ENCODE data around the gene VAMP4.
"Not testable (repeated sequence)": the region's sequence is repeated elsewhere in the genome, so short reads cannot be mapped to it uniquely, and the experiment has no call there.

Gene VAMP4

DNA sequence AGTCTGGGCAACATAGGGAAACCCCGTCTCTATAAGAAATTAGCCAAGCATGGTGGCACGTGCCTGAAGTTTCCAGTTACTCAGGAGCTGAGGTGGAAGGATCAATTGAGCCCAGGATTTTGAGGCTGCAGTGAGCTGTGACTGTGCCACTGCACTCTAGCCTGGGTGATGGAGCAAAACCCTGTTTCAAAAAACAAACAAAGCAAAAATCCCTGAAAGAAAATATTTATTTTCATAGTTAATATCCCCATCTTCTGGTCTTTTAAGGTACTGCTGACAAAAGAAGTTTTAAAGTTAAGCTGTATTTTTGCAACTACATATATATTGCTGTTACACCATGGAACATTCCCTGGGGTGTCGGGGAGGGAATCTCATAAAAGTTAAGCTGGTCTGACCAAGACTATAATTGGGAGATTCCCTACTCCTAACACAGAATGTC lies 26.0 kb downstream of the VAMP4 start:
- H3K4me3 Mint-ChIP-seq: no peak overlapping the region
- ATAC-seq (replicated peaks; ENCODE audit: extremely low read depth, poor library complexity, severe bottlenecking): no peak
- no peaks in the 10 kb centered on the region for H3K36me3 Mint-ChIP-seq (ENCODE audit: insufficient read depth)
- no peaks in the 10 kb centered on the region for H3K9me3 Mint-ChIP-seq
- no peak overlapping the region for H3K27ac Mint-ChIP-seq (ENCODE audit: low read depth)
- H3K4me1 Mint-ChIP-seq: peaks cover 14% of the 10 kb centered on the region
- no peaks in the 10 kb centered on the region for H3K27me3 Mint-ChIP-seq
- no peak for DNase-seq (ENCODE audit: low spot score in 2 of 2)

DNA sequence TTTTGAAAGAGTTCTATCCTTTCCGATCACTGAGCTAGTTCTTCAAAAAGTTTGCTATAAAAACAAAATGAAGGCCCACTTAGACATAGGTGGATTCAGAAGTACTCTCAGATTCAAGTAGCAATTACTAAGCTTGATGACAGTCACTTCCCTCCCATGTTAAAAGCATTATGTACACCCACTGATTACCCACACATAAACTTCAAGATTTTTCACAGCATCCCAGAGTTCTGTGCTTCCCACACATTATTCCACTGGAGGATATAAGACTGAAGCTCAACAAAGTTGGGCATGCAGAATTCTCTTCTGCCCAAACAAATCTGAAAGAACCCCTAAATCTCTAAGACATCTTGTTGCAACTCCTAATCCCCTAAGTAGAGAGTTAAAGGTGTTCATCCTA lies 29.5 kb downstream of the VAMP4 start:
- no peak overlapping the region for H3K27ac Mint-ChIP-seq (ENCODE audit: low read depth)
- no peak overlapping the region for H3K4me3 Mint-ChIP-seq
- H3K36me3 Mint-ChIP-seq (ENCODE audit: insufficient read depth): peaks cover 14% of the 10 kb centered on the region
- peaks cover 5% of the 10 kb centered on the region for H3K4me1 Mint-ChIP-seq
- no peaks in the 10 kb centered on the region for H3K27me3 Mint-ChIP-seq
- DNase-seq (ENCODE audit: low spot score in 2 of 2) (no peak), ATAC-seq (replicated peaks; ENCODE audit: extremely low read depth, poor library complexity, severe bottlenecking) (no peak)
- H3K9me3 Mint-ChIP-seq: no peaks in the 10 kb centered on the region

DNA sequence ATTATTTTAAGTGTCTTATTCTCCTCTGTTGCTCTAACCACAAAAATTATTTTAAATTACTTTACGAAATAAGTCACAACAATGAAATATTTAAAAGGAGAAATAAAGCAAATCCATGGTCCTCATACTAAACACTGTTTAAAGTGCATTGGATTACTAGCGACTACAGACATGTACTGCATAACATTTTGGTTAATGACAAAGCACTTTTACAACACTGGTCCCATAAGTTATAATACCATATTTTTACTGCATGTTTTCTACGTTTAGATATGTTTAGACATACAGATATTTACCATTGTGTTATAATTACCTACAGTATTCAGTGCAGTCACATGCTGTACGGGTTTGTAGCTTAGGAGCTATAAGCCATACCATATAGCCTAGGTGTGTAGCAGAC lies 30.2 kb downstream of the VAMP4 start:
- DNase-seq (ENCODE audit: low spot score in 2 of 2): no peak
- Mint-ChIP-seq H3K9me3 (no peaks in the 10 kb centered on the region), H3K4me1 (peaks cover 5% of the 10 kb centered on the region), H3K4me3 (no peak overlapping the region), H3K27ac (ENCODE audit: low read depth) (no peak overlapping the region), H3K27me3 (no peaks in the 10 kb centered on the region), H3K36me3 (ENCODE audit: insufficient read depth) (peaks cover 19% of the 10 kb centered on the region)
- no peak for ATAC-seq (replicated peaks; ENCODE audit: extremely low read depth, poor library complexity, severe bottlenecking)

DNA sequence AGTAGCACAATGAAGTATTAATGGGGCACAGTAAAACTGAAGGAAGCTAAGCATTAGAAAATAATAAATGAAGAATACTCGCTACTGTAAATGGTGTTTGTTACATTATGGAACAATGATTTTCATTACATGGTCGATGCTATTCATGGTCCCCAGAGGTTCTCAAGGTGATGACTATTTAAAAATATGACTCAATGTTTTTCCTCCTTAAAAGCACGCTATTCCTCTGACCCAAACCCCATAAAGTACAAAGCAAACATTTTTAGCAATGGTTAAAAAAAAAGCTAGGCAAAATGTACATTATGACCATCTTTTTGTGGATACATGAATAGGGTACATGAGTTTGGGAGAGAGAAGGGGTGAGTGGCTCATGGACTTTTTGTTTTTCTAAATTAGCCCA lies 34.3 kb downstream of the VAMP4 start:
- peaks cover 26% of the 10 kb centered on the region for H3K36me3 Mint-ChIP-seq (ENCODE audit: insufficient read depth)
- no peak for DNase-seq (ENCODE audit: low spot score in 2 of 2)

GRCh38 chr1:171702598-171702997 lies 39.3 kb downstream of the VAMP4 start:
- no peaks in the 10 kb centered on the region for H3K27me3 Mint-ChIP-seq
- no peak for ATAC-seq (replicated peaks; ENCODE audit: extremely low read depth, poor library complexity, severe bottlenecking)
- H3K4me1 Mint-ChIP-seq: no peaks in the 10 kb centered on the region
- DNase-seq (ENCODE audit: low spot score in 2 of 2): no peak
- no peak overlapping the region for H3K27ac Mint-ChIP-seq (ENCODE audit: low read depth)
- peaks cover under 1% of the 10 kb centered on the region for H3K9me3 Mint-ChIP-seq
- peaks cover 22% of the 10 kb centered on the region for H3K36me3 Mint-ChIP-seq (ENCODE audit: insufficient read depth)
- no peak overlapping the region for H3K4me3 Mint-ChIP-seq

More for the DNA sequence above, 34.3 kb downstream of the VAMP4 start:
- Mint-ChIP-seq H3K4me3 (no peak overlapping the region), H3K9me3 (no peaks in the 10 kb centered on the region), H3K4me1 (no peaks in the 10 kb centered on the region), H3K27ac (ENCODE audit: low read depth) (no peak overlapping the region), H3K27me3 (no peaks in the 10 kb centered on the region)
- ATAC-seq (replicated peaks; ENCODE audit: extremely low read depth, poor library complexity, severe bottlenecking): no peak

GRCh38 chr1:171699531-171699930 lies 42.3 kb downstream of the VAMP4 start:
- no peaks in the 10 kb centered on the region for H3K27me3 Mint-ChIP-seq
- H3K27ac Mint-ChIP-seq (ENCODE audit: low read depth): no peak overlapping the region
- H3K36me3 Mint-ChIP-seq (ENCODE audit: insufficient read depth): peaks cover 11% of the 10 kb centered on the region
- H3K4me1 Mint-ChIP-seq: no peaks in the 10 kb centered on the region
- ATAC-seq (replicated peaks; ENCODE audit: extremely low read depth, poor library complexity, severe bottlenecking) (no peak), DNase-seq (ENCODE audit: low spot score in 2 of 2) (no peak)
- H3K9me3 Mint-ChIP-seq: peaks cover 18% of the 10 kb centered on the region
- no peak overlapping the region for H3K4me3 Mint-ChIP-seq

DNA sequence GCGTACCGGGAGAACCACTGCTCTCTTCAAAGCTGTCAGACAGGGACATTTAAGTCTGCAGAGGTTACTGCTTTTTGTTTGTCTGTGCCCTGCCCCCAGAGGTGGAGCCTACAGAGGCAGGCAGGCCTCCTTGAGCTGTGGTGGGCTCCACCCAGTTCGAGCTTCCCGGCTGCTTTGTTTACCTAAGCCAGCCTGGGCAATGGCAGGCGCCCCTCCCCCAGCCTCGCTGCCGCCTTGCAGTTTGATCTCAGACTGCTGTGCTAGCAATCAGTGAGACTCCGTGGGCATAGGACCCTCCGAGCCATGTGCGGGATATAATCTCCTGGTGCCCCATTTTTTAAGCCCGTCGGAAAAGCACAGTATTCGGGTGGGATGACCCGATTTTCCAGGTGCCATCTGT lies 46.1 kb downstream of the VAMP4 start:
- H3K4me1 Mint-ChIP-seq; H3K27ac Mint-ChIP-seq (ENCODE audit: low read depth); H3K27me3 Mint-ChIP-seq; H3K36me3 Mint-ChIP-seq (ENCODE audit: insufficient read depth); DNase-seq (ENCODE audit: low spot score in 2 of 2); ATAC-seq (replicated peaks; ENCODE audit: extremely low read depth, poor library complexity, severe bottlenecking); H3K4me3 Mint-ChIP-seq: not testable (repeated sequence)
- peaks cover 23% of the 10 kb centered on the region for H3K9me3 Mint-ChIP-seq

DNA sequence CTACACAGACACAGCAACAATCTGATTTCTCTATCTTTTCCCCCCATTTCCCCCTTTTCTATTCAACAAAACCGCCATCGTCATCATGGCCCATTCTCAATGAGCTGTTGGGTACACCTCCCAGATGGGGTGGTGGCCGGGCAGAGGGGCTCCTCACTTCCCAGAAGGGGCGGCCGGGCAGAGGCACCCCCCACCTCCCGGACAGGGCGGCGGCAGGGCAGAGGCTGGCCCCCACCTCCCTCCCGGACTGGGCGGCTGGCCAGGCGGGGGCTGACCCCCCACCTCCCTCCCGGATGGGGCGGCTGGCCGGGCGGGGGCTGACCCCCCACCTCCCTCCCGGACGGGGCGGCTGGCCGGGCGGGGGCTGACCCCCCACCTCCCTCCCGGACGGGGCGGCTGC lies 48.3 kb downstream of the VAMP4 start:
- not testable (repeated sequence) for H3K27ac Mint-ChIP-seq (ENCODE audit: low read depth); DNase-seq (ENCODE audit: low spot score in 2 of 2); H3K4me1 Mint-ChIP-seq; H3K27me3 Mint-ChIP-seq; ATAC-seq (replicated peaks; ENCODE audit: extremely low read depth, poor library complexity, severe bottlenecking); H3K4me3 Mint-ChIP-seq; H3K36me3 Mint-ChIP-seq (ENCODE audit: insufficient read depth)
- peaks cover 25% of the 10 kb centered on the region for H3K9me3 Mint-ChIP-seq

- no peak for DNase-seq (ENCODE audit: low spot score in 2 of 2)
- no peak overlapping the region for H3K27ac Mint-ChIP-seq (ENCODE audit: low read depth)
- peaks cover 13% of the 10 kb centered on the region for H3K9me3 Mint-ChIP-seq
- H3K4me1 Mint-ChIP-seq: no peaks in the 10 kb centered on the region
- H3K4me3 Mint-ChIP-seq: no peak overlapping the region
- no peak for ATAC-seq (replicated peaks; ENCODE audit: extremely low read depth, poor library complexity, severe bottlenecking)
- no peaks in the 10 kb centered on the region for H3K36me3 Mint-ChIP-seq (ENCODE audit: insufficient read depth)
- H3K27me3 Mint-ChIP-seq: peaks cover 13% of the 10 kb centered on the region
These were observed 58.0 kb downstream of the VAMP4 start for GRCh38 chr1:171683870-171684269.

GRCh38 chr1:171680339-171680738 lies 61.5 kb downstream of the VAMP4 start:
- no peak overlapping the region for H3K4me3 Mint-ChIP-seq
- H3K27me3 Mint-ChIP-seq: peaks cover 31% of the 10 kb centered on the region
- H3K36me3 Mint-ChIP-seq (ENCODE audit: insufficient read depth): peaks cover 1% of the 10 kb centered on the region
- no peaks in the 10 kb centered on the region for H3K4me1 Mint-ChIP-seq
- no peaks in the 10 kb centered on the region for H3K9me3 Mint-ChIP-seq
- DNase-seq (ENCODE audit: low spot score in 2 of 2): no peak
- H3K27ac Mint-ChIP-seq (ENCODE audit: low read depth): no peak overlapping the region
- no peak for ATAC-seq (replicated peaks; ENCODE audit: extremely low read depth, poor library complexity, severe bottlenecking)

DNA sequence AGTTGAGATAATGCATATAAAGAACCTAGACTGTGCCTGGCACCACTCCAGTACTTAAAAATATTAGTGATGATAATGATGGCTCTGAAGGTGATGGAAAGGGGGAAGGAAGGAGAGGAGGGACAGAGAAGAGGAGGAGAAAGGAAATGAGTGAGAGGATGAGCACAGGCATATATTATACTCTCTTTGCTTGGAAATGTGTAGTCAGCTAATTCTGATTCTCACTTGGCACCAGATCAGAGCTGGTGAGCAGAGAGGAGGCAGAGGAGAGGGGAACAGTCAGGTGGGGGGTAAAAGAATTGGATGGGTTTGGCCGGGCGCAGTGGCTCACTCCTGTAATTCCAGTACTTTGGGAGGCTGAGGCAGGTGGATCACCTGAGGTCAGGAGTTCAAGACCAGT lies 65.0 kb downstream of the VAMP4 start:
- no peak for ATAC-seq (replicated peaks; ENCODE audit: extremely low read depth, poor library complexity, severe bottlenecking)
- H3K27me3 Mint-ChIP-seq: peaks cover 18% of the 10 kb centered on the region
- DNase-seq (ENCODE audit: low spot score in 2 of 2): no peak
- H3K36me3 Mint-ChIP-seq (ENCODE audit: insufficient read depth): peaks cover 1% of the 10 kb centered on the region
- H3K4me3 Mint-ChIP-seq: no peak overlapping the region
- H3K9me3 Mint-ChIP-seq: no peaks in the 10 kb centered on the region
- H3K27ac Mint-ChIP-seq (ENCODE audit: low read depth): no peak overlapping the region
- H3K4me1 Mint-ChIP-seq: no peaks in the 10 kb centered on the region

DNA sequence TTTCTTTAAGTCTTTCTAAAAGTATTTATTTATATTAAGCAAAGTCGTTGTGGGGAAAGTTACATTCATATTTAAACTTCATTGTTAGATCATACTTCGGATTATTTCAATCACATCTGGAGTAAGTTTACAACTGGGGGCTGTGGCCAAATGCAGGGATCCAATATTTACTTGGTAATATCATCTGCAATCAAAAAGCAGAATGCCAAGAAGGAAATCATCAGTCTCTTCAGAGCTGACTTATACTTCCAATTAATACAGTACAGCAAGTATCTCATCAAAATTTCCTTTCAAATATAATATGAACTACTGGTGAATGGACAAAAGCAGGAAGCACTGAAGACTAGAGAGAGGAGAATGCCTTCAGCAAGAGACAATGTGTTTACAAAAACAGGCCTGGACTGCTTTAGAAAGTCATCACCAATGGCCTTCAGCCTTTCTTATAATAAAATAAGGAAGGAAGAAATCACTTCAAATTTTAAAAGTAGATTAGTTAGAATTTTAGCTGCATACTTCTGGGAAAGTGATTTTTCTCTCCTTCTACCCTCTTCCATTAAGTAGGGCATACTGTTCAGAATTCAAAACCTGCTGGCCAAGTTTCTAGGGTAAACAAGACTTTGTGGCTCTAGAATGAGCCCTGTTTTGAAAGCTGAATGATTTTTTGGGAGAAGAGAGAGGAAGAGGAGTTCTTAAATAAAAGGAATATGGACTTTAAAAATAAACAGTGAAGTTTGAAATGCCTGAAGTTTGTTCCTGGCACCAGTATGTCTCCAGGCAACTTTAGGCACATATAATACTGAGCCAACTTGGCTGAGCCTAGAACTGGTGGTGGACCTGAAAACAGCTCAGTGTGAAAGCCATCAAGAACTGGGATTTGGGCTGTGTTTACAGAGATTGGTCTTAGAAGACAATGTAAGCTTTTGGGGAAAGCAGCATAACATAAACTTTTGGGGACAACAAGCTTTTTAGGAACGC lies 67.1 kb downstream of the VAMP4 start:
- no peaks in the 10 kb centered on the region for H3K4me1 Mint-ChIP-seq
- no peak overlapping the region for H3K27ac Mint-ChIP-seq (ENCODE audit: low read depth)
- DNase-seq (ENCODE audit: low spot score in 2 of 2) (no peak), ATAC-seq (replicated peaks; ENCODE audit: extremely low read depth, poor library complexity, severe bottlenecking) (no peak)
- peaks cover 28% of the 10 kb centered on the region for H3K27me3 Mint-ChIP-seq
- H3K9me3 Mint-ChIP-seq: no peaks in the 10 kb centered on the region
- peaks cover 1% of the 10 kb centered on the region for H3K36me3 Mint-ChIP-seq (ENCODE audit: insufficient read depth)
- H3K4me3 Mint-ChIP-seq: no peak overlapping the region

- DNase-seq (ENCODE audit: low spot score in 2 of 2): no peak
- peaks cover 20% of the 10 kb centered on the region for H3K27me3 Mint-ChIP-seq
- H3K9me3 Mint-ChIP-seq: no peaks in the 10 kb centered on the region
- no peak for ATAC-seq (replicated peaks; ENCODE audit: extremely low read depth, poor library complexity, severe bottlenecking)
- H3K4me3 Mint-ChIP-seq: no peak overlapping the region
- H3K27ac Mint-ChIP-seq (ENCODE audit: low read depth): no peak overlapping the region
- no peaks in the 10 kb centered on the region for H3K4me1 Mint-ChIP-seq
- H3K36me3 Mint-ChIP-seq (ENCODE audit: insufficient read depth): no peaks in the 10 kb centered on the region
These were observed 71.1 kb downstream of the VAMP4 start for GRCh38 chr1:171670739-171671138.

Data from central memory CD8-positive, alpha-beta T cell (primary cell).